DMS153 treated with DMSO at 0.1 percent for 48 hours (cell line): ENCODE results near the gene COG2.
A peak's percentile ranks its signal among the peaks of the same experiment; 100 is the strongest.
"Not testable (repeated sequence)": the region's sequence is repeated elsewhere in the genome, so short reads cannot be mapped to it uniquely, and the experiment has no call there.

ENCODE experiments used
- DNase-seq: peaks from one replicate; lab custom pipeline; 2025; ENCODE audit not compliant: unreplicated experiment; lab: John Stamatoyannopoulos, UW

COG2 gene

DNA sequence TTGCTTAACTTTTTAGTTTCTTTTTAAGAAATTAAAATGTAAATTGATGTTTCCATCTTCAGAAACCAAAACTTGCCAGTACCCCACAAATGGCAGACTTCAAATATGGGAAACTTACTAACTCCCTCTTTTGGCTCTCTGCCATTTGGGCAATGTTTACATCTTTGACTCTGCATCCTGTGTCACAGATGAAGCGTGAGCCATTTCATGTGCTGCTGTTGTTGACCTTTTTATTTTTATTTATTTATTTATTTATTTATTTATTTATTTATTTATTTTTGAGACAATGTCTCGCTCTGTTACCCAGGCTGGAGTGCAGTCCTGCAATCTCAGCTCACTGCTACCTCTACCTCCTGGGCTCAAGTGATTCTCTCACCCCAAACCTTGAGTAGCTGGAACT lies 16.0 kb upstream of the COG2 start:
- no peak for DNase-seq

DNA sequence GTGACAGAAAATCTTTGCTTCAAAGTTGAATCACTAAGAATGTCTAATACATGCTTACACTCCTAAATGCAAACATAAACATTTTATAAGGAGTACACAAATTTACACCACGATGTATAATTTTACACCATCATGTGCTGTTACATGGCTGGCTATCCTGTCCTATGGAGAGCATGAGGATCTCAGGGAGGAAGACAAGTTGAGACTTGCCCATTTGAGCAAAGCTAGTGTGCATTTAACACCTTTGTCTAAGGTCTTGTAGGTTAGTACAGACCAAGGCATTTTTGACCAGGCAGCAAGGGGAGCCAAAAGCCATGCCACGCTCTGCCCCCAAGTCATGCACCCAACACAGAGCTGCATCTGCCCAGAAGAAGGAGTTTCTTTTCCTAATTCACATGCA lies 14.5 kb upstream of the COG2 start:
- DNase-seq: no peak

DNA sequence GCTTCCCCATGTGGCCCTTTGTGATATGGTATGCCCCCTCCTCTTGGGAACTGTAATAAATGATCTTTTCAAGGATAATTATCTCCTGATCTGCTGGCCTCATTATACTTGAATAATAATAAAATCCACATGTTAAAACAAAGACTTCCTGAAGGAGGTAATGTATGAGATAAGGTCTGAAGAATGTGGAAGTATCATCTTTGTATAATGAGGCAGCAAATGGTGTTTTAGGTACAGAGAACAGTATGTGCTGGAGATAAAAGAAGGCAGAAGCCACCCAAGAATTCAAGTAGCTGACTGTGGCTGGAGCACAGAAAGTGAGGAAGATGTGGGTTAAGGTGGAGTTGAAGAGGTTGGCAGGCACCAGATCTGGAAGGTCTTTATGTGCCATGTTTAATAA lies 12.8 kb upstream of the COG2 start:
- DNase-seq: no peak

DNA sequence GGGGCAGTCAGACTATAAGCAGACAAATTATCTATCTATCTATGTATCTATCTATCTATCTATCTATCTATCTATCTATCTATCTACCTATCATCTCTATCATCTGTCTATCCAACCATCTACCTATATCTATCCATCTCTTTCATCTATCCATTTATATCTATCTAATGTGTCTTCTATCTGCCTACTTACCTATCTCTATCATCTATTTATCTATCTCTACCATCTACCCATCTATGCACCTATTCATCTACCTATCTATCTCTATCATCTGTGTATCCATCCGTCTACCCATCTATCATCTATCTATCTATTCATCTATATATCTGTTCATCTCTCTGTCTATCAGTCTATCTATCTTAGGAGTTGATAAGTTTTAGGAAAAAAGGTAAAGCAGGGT lies 10.8 kb upstream of the COG2 start:
- no peak for DNase-seq

DNA sequence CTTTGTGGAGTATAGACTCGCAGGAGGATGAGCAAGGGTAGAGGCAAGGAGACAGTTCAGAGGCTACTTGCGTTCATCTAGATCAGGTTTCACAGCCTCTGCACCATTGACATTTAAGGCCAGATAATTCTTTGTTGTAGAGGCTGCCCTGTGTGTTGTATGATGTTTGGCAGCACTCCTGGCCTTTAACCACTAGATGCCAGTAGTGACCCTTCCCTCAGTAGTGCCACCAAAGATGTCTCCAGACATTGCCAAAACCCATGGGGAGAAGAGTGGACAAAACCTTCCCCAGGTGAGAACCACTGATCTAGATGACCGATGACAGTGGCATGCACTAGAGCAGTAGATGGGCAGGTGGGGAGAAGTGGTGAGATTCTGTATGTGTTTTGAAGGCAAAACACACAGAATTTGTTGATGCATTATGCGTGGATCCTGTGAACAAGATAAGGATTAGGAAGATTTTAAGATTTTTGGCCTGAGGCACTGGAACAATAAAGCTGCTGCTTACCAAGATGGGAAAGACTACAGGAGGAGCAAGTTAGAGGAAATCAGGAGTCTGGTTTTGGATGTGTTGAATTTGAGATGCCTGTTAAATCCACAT lies 9.9 kb upstream of the COG2 start:
- DNase-seq: peak; percentile 84

DNA sequence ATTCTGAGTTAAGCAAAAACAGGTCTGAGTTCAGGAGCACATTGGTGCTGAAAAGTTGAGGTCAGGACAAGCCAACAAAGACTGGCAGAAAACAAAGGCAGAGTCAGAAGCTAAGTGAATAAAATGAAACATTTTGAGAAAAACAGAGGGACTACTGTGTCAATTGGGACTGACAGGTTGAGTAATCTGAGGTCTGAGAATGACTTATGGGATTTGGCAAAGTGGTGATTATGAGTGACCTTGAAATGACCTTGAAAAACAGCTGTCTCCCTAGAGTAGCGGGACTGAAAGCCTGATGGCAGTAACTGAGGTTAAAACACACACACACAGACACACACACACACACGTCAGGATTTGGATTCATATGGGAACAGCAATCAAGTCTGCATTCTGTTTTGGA lies 8.8 kb upstream of the COG2 start:
- no peak for DNase-seq

DNA sequence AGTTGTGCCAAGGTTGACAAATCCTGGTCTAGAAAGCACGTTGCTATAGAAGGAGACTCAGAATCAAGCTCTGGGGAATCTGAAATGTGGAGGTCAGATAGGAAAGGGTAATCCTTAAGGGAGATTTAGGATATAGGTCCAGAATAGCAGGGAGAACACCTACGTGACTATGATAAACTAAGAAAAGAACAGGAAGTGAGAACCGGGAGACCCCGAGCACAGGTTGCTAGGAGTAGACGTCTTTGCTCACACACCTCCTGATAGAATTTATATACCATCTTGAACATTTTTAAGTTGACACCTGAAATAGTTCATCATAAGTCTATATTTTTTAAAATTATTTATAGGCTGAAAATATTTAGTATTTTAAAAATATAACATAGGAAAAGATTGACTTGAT lies 7.9 kb upstream of the COG2 start:
- DNase-seq: no peak

DNA sequence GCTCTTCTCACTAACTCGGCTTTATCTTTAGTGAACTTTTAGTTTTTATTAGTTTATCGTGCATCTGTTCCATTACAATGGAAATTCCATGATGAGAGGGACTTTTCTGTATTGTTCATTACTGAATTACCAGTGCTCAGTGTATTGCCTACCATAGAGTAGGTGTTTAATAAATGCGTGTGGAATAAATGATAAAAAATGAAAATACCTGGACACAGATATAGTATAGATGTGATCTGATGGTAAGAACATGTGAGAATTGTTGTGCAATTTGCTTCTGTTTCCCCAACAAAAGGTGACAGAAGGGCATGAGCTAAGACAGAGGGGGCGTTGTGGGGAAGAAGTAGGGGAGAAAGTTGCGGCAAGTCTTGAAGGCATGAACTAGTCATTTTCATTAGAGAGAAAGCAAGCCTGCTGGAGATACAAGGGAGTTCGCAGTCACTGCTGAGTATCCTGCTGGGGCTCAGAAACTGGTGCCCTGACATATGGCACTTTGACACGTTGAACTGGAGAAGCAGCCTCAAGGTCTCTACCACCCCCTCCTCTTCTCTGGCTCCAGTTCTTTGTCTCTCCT lies 5.6 kb upstream of the COG2 start:
- no peak for DNase-seq

DNA sequence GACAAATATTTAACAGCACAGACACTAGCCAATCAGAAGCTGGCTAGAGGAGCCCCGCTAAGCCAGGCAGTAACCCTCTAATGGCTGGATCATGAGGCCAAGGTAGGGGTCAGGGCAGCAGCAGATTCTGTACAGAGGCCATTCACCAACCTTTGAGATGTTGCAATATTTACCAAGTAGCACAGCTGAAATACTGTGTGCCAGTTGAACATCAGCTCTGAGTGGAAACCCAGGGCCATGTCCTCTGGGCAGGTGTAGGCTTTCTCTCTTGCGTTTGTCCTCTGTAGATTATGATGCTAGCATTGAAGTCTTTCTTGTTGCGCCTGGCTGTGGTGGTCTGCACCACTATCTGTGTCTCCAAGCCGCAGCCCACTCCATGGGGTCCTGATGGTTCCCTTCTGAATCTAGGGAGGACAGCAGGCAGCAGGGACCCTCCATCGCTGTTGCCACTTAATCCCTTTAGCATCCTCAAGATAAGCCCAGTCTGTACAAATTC lies 2.5 kb upstream of the COG2 start:
- no peak for DNase-seq

DNA sequence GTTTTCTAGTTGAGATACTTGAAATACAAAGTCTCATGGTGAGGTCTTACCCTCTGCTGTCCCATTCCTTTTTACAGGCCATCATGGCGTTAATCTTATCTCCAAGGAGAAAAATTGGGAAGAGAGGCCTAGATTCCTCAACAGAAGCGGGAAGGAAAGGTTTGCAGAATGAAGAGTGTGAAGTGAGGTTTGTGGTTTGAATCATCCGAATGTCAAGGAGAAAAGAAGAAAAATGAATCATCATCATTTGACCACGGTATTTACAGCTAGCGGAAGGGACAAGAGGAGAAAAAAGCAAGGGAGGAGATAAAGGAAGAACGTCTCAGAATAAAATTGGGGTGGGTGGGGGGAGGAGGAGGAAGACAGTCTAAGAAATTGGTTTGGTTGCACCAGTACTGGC lies 935 bp upstream of the COG2 start:
- DNase-seq: no peak

DNA sequence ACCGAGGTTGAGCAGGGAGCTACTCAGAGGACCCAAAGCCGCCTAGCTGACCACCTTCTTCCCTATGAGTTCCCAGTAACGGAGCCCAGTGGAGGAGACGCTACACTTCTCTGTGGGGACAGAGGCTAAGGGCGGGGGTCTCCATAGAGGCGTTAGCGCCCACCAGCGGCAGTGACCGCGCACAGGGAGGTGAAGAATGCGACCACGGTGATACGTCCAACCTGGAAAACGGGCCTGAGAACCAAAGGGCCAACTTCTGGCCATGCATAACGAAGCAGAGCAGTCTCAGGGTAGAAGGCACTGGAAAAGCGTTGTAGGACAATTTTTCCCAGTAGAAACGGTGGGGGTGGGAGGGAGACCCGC lies 400 bp upstream of the COG2 start:
- no peak for DNase-seq

DNA sequence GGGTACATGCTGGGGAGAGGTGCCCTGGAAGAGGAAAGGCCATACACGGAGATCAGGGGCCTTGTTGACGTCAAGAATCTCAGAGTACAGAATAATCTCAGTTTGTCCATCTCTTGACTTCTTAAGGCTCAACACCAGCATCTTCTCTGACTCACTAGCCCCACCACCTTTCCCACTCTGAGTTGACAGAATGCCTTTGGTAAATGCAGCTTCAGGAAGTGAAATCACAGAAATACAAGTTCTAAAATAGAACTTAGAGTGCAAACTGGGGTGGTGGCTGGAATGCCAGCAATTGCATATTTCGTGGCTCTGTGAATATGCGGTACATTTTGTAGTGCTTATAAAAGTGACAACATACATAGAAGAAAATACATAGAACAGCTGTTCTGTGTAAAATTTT lies 1.6 kb downstream of the COG2 start:
- DNase-seq: no peak

DNA sequence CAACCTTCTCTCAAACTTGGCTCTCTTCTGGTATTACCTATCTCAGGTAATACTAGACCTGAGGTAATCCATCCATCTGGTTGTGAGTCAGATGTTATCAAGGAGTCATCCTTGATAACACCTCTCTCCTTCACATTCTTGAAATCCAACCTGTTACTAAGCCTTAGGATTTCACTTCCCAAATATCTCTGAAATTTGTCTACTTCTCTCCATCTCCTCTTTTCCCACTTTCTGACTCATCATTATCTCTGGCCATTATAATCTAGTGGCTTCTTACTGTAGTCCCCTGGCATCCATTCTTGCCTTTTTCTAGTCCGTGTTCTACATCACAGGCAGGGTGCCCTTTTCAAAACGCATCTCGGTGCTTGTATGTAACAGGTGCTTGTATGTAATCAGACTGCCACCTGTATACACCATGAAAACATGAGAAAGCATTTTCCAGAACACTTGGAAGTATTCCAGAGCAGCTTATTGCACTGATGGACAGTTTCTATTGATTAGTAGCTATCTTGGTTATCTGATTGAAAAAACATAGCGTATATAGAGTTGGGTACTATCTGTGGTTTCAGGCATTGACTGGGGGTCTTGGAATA lies 4.5 kb downstream of the COG2 start:
- DNase-seq: no peak

DNA sequence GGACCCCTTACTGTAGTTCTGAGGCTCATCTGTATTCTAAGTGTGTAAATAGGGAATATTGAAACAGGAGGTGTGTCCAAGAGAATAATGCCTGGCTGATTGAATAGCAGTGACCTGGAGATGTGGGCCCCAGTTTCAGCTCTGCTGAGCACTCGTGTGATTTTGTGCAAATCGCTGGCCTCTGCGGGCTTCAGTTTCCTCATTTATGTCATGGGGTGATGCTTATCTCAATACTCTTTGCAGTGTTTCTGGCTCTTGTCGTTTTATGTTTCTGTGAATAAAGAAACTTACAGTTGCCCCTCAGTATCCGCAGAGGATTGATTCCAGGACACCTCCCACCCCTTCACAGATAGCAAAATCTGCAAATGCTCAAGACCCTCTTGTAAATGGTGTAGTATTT lies 5.0 kb downstream of the COG2 start:
- no peak for DNase-seq

DNA sequence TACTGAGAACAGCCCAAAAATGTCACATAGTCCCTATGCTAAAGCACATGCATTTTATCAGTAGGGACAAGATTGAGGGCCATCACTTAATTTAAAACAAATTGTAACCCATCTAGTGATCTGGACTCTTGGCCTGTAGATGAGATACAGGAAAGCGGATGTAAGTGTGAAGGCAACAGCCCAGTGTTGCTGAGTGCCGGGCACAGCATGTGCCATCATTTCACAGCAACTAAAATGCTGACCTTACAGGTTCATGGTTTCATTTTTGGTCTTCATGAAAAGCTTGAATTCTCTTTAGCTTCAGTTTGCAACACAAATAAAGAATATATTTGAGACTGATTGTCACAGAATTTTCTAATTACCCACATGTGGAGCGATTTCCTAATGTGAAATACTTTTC lies 5.8 kb downstream of the COG2 start:
- DNase-seq: no peak

DNA sequence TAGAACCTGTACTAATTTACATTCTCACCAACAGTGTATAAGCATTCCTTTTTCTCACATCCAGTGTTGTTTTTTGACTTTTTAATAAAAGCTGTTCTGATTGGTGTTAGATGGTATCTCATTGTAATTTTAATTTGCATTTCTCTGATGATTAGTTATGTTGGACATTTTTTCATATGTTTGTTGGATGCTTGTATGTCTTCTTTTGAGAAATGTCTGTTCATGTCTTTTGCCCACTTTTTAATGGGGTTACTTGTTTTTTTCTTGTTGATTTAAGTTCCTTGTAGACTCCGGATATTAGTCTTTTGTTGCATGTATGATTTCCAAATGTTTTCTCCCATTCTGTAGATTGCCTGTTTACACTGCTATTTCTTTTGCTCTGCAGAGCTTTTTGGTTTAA lies 8.0 kb downstream of the COG2 start:
- no peak for DNase-seq

DNA sequence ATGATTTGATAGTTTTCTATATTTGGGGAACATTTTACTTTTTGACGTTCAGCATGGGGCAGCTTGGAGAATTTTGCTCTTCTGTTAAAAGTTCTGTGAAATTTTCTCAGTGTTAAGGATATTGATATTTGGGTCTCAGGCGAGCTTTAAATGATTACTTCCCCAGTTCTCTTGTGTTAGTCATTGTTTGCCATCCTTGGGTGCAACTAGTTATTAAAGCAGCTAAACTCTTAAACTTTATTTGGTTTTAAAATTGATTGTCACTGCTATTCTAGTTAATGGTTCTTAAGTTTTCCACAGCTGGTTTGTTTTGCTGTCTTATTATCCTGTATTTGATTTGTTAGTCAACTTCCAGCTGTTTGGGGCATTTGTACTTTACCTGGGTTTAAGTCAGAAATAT lies 9.0 kb downstream of the COG2 start:
- DNase-seq: no peak

DNA sequence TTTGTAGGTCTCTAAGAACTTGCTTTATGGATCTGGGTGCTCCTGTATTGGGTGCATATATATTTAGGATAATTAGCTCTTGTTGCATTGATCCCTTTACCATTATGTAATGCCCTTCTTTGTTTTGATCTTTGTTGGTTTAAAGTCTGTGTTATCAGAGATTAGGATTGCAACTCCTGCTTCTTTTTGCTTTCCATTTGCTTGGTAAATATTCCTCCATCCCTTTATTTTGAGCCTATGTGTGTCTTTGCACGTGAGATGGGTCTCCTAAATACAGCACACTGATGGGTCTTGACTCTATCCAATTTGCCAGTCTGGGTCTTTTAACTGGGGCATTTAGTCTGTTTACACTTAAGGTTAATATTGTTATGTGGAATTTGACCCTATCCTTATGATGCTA lies 14.4 kb downstream of the COG2 start:
- not testable (repeated sequence) for DNase-seq

DNA sequence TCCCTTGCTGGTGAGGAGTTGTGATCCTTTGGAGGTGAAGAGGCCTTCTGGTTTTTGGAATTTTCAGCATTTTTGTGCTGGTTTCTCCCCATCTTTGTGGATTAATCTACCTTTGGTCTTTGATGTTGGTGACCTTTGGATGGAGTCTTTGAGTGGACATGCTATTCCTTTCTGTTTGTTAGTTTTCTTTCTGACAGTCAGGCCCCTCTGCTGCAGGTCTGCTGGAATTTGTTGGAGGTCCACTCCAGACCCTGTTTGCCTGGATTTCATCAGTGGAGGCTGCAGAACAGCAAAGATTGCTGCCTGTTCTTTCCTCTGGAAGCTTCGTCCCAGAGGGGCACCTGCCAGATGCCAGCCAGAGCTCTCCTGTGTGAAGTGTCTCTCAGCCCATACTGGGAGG lies 15.8 kb downstream of the COG2 start:
- DNase-seq: not testable (repeated sequence)

DNA sequence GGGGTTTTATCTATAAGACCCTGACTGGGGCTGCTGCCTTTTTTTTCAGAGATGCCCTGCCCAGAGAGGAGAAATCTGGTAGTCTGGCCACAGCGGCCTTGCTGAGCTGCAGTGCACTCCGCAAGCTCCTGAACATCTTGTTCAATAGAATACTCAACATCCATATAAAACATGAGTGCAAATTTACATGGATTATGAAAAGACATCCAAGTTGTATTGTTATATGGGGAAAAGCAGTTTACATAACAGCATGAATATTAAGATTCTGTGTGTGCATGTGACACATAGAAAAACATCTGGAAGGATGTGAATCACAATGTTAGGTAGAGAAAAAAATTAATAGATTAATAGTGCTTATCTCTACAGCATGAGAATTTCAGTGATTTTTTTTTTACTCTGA lies 16.4 kb downstream of the COG2 start:
- no peak for DNase-seq

DNA sequence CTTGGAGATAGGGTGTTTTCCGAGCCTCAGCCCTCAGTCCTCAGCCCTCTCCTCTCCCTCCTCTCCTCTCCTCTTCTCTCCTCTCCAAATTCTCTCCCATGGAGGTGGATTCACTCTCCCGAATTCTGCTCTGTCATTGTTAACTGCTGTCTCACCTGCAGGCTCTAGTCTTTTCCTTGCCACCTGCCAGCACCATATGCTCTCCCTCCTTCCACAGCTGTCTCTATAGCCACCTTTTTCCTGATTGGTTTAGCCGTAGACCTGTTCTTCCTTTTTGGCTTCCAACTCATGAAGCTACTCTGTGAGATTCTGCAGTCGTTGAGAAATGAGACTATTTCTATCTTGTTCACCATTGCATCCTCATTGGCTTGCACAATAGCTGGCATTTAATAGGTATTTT lies 19.7 kb downstream of the COG2 start:
- DNase-seq: no peak

DNA sequence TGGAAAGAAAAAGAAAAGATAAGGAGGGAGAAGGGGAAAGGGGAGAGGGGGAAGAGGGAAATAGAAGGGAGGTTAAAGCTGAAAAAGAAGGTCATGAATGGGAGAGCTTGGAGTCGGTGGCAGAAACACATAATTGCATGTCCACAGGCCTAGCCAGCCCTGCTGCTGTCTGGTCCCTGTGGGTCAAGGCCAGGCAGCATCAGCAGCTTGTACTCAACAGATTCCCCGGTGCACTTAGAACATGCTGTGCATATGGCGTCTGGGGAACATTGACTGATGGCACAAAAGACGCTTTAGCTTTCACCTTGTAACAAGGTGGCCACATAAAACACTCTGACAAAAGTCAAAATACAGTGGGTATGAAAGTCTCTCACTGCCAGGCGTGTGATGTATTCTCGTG lies 25.9 kb downstream of the COG2 start:
- no peak for DNase-seq

DNA sequence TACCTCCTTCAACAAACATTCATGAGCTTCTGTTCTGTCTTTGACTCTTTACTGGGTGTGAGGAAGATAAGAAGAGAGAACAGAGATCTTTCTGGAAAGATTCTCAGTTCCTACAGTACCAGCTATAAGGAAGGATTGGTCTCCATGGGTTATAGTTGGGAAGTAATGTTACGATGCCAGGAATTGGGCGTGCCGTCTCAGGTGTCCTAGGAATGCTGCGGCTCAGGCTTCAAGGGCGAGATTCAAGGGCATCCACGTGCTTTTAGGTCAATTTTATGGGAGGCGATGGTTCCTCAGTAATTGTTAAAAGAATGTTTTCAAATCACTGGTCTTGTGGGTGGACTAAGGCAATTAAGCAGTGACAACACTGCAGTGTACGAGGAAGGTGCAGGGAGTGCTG lies 27.3 kb downstream of the COG2 start:
- DNase-seq: no peak
